HepG2 (cell line): Measurements from ENCODE around the gene MPV17L. TPM values are rescaled to one million over a fixed set of nuclear protein-coding genes. Genes with fewer than 3 reads are reported as not detected.

Source experiments
- AKAP8 ChIP-seq: sonication (generic); formaldehyde crosslinking; IDR thresholded peaks from 2 replicates; pipeline ENCODE4 v1.5.1; 2020; ENCODE audit warnings: mild to moderate bottlenecking, missing genetic modification reagents
- ARNT2 ChIP-seq: sonication (generic); formaldehyde crosslinking; IDR thresholded peaks from 2 replicates; pipeline ENCODE4 v1.8.0; 2022; ENCODE audit warnings: mild to moderate bottlenecking, low read depth, missing genetic modification reagents, moderate library complexity
- EED ChIP-seq: sonication (generic); formaldehyde crosslinking; IDR thresholded peaks from 2 replicates; pipeline ENCODE4 v1.5.0; 2020; ENCODE audit warnings: mild to moderate bottlenecking, missing genetic modification reagents
- FOXJ3 ChIP-seq: sonication (generic); formaldehyde crosslinking; IDR thresholded peaks from 2 replicates; pipeline ENCODE4 v1.4.0; 2020; ENCODE audit warnings: missing genetic modification reagents, mild to moderate bottlenecking, borderline replicate concordance
- HINFP ChIP-seq: sonication (generic); formaldehyde crosslinking; IDR thresholded peaks from 2 replicates; pipeline ENCODE4 v1.4.0; 2020; ENCODE audit warnings: low read depth, mild to moderate bottlenecking, missing genetic modification reagents
- JARID2 ChIP-seq: sonication (generic); formaldehyde crosslinking; IDR thresholded peaks from 2 replicates; pipeline ENCODE4 v1.8.1; 2023; ENCODE audit warnings: missing genetic modification reagents, inconsistent platforms; ENCODE audit not compliant: insufficient replicate concordance
- LCORL ChIP-seq, 2 experiments: fragments of 450-650 bp in 1 of 2; sonication (generic) in 1 of 2; formaldehyde crosslinking in 1 of 2; IDR thresholded peaks; 2 replicates each; pipeline versions ENCODE4 v1.5.0 to v1.6.1; 2017 to 2020; ENCODE audit warnings: antibody characterized with exemption in 1 of 2, missing genetic modification reagents in 1 of 2
- PLSCR1 ChIP-seq: sonication (generic); formaldehyde crosslinking; IDR thresholded peaks from 2 replicates; pipeline ENCODE4 v1.5.0; 2020; ENCODE audit warnings: missing genetic modification reagents, mild to moderate bottlenecking, borderline replicate concordance
- SMAD1 ChIP-seq: sonication (generic); formaldehyde crosslinking; IDR thresholded peaks from 2 replicates; pipeline ENCODE4 v1.4.0; 2020; ENCODE audit warnings: missing genetic modification reagents, low read depth, mild to moderate bottlenecking, borderline replicate concordance
- TGIF2 ChIP-seq: IDR thresholded peaks from 2 replicates; pipeline ENCODE4 v1.6.1; 2016; ENCODE audit warnings: control low read depth, missing compliant biosample characterization
- ZFP82 ChIP-seq: sonication (generic); formaldehyde crosslinking; IDR thresholded peaks from 2 replicates; pipeline ENCODE4 v1.5.1; 2020; ENCODE audit warnings: mild to moderate bottlenecking, missing genetic modification reagents, borderline replicate concordance
- ZNF563 ChIP-seq: sonication (generic); formaldehyde crosslinking; IDR thresholded peaks from 2 replicates; pipeline ENCODE4 v1.8.0; 2022; ENCODE audit warnings: mild to moderate bottlenecking, moderate library complexity, missing genetic modification reagents
- ZSCAN12 ChIP-seq: sonication (generic); formaldehyde crosslinking; IDR thresholded peaks from 2 replicates; pipeline ENCODE4 v1.9.0; 2021; ENCODE audit warnings: mild to moderate bottlenecking, missing genetic modification reagents
- polyA plus RNA-seq, 8 experiments: library from polyadenylated mRNA; depleted of rRNA in 3 of 8; stranded (reverse) in 7 of 8; unstranded in 1 of 8; fragments of >200 nt; fragmentation: Illumina TruSeq in 4 of 8; extraction: Trizol in 4 of 8; gene quantifications; 2 replicates each; pipeline versions ENCODE4 v1.2.1 to v1.2.3, GENCODE V29; 2011 to 2016; ENCODE audit warnings: low read depth in 4 of 8, missing spikeins in 1 of 8, mixed read lengths in 1 of 8; ENCODE audit not compliant: insufficient read depth in 1 of 8
- total RNA-seq, 5 experiments: library from RNA; depleted of rRNA; stranded (reverse); fragments of >200 nt; fragmentation: Illumina TruSeq; extraction: Trizol; gene quantifications; 2 replicates each; pipeline ENCODE4 v1.2.3, GENCODE V29; 2016; ENCODE audit warnings: low read depth in 1 of 5
- TF ChIP-seq, protein P1 (sequence below): sonication (generic); formaldehyde crosslinking; IDR thresholded peaks from 2 replicates; pipeline ENCODE4 v1.5.0; 2020; ENCODE audit warnings: missing genetic modification reagents
- TF ChIP-seq, protein P2 (sequence below): sonication (generic); formaldehyde crosslinking; conservative IDR thresholded peaks from 2 replicates; pipeline ENCODE4 v1.8.0; 2022; ENCODE audit warnings: mild to moderate bottlenecking, moderate library complexity, missing genetic modification reagents
- TF ChIP-seq, protein P3 (sequence below): sonication (generic); formaldehyde crosslinking; IDR thresholded peaks from 2 replicates; pipeline ENCODE4 v1.4.0; 2020; ENCODE audit warnings: missing genetic modification reagents, mild to moderate bottlenecking, borderline replicate concordance

The MPV17L gene
- total and polyA plus RNA-seq, 2 of the 13 experiments (the other 11 are each of a cell fraction or from before 2014, with no cell fraction given), result 34.7 to 63.8 TPM

- TF ChIP-seq LCORL (IDR thresholded peaks at IDR 0.05), result no peak
- 0 out of 2 replicates have a peak, but pooled peaks have one; percentile 23 for TF ChIP-seq LCORL (CRISPR knock-in tag; IDR thresholded peaks at IDR 0.05)
- TF ChIP-seq TGIF2 (CRISPR knock-in tag), result peak; percentile 19; the same call in 1 of the 2 replicates
- TF ChIP-seq PLSCR1 (CRISPR knock-in tag), result 0 out of 2 replicates have a peak, but pooled peaks have one; percentile 51
- no peak for TF ChIP-seq FOXJ3 (CRISPR knock-in tag)
- TF ChIP-seq EED, result no peak
- no peak for TF ChIP-seq ARNT2 (CRISPR knock-in tag)
- TF ChIP-seq, protein P1, sequence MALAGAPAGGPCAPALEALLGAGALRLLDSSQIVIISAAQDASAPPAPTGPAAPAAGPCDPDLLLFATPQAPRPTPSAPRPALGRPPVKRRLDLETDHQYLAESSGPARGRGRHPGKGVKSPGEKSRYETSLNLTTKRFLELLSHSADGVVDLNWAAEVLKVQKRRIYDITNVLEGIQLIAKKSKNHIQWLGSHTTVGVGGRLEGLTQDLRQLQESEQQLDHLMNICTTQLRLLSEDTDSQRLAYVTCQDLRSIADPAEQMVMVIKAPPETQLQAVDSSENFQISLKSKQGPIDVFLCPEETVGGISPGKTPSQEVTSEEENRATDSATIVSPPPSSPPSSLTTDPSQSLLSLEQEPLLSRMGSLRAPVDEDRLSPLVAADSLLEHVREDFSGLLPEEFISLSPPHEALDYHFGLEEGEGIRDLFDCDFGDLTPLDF, result no peak
- no peak for TF ChIP-seq ZSCAN12 (CRISPR knock-in tag)
- TF ChIP-seq ZFP82 (CRISPR knock-in tag), result no peak
- TF ChIP-seq, protein P2, sequence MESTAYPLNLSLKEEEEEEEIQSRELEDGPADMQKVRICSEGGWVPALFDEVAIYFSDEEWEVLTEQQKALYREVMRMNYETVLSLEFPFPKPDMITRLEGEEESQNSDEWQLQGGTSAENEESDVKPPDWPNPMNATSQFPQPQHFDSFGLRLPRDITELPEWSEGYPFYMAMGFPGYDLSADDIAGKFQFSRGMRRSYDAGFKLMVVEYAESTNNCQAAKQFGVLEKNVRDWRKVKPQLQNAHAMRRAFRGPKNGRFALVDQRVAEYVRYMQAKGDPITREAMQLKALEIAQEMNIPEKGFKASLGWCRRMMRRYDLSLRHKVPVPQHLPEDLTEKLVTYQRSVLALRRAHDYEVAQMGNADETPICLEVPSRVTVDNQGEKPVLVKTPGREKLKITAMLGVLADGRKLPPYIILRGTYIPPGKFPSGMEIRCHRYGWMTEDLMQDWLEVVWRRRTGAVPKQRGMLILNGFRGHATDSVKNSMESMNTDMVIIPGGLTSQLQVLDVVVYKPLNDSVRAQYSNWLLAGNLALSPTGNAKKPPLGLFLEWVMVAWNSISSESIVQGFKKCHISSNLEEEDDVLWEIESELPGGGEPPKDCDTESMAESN (CRISPR knock-in tag), result no peak
- no peak for TF ChIP-seq JARID2 (CRISPR knock-in tag)
- TF ChIP-seq AKAP8, result no peak
- TF ChIP-seq HINFP (CRISPR knock-in tag), result no peak
- TF ChIP-seq, protein P3, sequence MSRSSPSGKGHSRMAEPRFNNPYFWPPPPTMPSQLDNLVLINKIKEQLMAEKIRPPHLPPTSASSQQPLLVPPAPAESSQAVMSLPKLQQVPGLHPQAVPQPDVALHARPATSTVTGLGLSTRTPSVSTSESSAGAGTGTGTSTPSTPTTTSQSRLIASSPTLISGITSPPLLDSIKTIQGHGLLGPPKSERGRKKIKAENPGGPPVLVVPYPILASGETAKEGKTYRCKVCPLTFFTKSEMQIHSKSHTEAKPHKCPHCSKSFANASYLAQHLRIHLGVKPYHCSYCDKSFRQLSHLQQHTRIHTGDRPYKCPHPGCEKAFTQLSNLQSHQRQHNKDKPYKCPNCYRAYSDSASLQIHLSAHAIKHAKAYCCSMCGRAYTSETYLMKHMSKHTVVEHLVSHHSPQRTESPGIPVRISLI (CRISPR knock-in tag), result no peak
- TF ChIP-seq ZNF563, result no peak
- no peak for TF ChIP-seq SMAD1
These were observed 61.8 kb downstream of the MPV17L start (continued) for GRCh38 chr16:15457400-15457799.
